Right lobe of liver (tissue), 4 donors: ENCODE measurements around the gene DNAL4.

Experiments used
- CTCF ChIP-seq, 4 donors: fragments of 200-600 bp in 3 of 4; fragments of 450-650 bp in 1 of 4; IDR thresholded peaks; one replicate each; pipeline versions ENCODE4 v1.5.1 to v1.8.0; 2016 to 2022; ENCODE audit warnings: antibody characterized with exemption in 4 of 4, mild to moderate bottlenecking in 2 of 4
- POLR2A ChIP-seq: fragments of 450-650 bp; IDR thresholded peaks from one replicate; pipeline ENCODE4 v1.6.1; 2017; ENCODE audit warnings: antibody characterized with exemption, mild to moderate bottlenecking
- donor health status: DM: no; HTN: no; CAD: no.
- donor health status: DM: no; HTN: no; CAD: no.
- donor health status: DM: no; HTN: yes; CAD: no.

GRCh38 chr22:38768036-38768435, 25.9 kb downstream of the DNAL4 start:
- TF ChIP-seq CTCF (IDR thresholded peaks at IDR 0.05) (no peak), POLR2A (no peak)
